Keratinocyte (primary cell): ENCODE data around the gene MAU2. TPM values are rescaled to one million over a fixed set of nuclear protein-coding genes. Genes with fewer than 3 reads are reported as not detected.

Experiments used
- DNase-seq: peaks from one replicate; pipeline ENCODE4 v3.0.0-alpha.2; 2011; ENCODE audit warnings: low read depth, missing footprints, low spot score
- FAIRE-seq: peaks from 2 replicates; lab custom pipeline; 2011; peaks lifted over from hg19 to GRCh38; lab: Jason Lieb, UNC
- H2AFZ ChIP-seq: 2 replicates; pipeline ENCODE4 v1.6.0; 2012; ENCODE audit warnings: low read length, control low read depth, inconsistent platforms; ENCODE audit not compliant: control insufficient read depth
- H3K27ac ChIP-seq: 2 replicates; pipeline ENCODE4 v1.5.1; 2011; ENCODE audit warnings: low read length; ENCODE audit not compliant: control insufficient read depth, insufficient read depth
- H3K27me3 ChIP-seq: 3 replicates; pipeline ENCODE4 v1.6.0; 2011; ENCODE audit warnings: low read length; ENCODE audit not compliant: control insufficient read depth, insufficient read depth; ENCODE audit errors: extremely low read depth
- H3K36me3 ChIP-seq, 2 experiments: 2 replicates in 1 of 2; 3 replicates in 1 of 2; pipeline ENCODE4 v1.5.1; 2011; ENCODE audit warnings: low read length in 2 of 2, mild to moderate bottlenecking in 1 of 2; ENCODE audit not compliant: control insufficient read depth in 2 of 2, insufficient read depth in 2 of 2; ENCODE audit errors: extremely low read depth in 1 of 2
- H3K4me1 ChIP-seq: 3 replicates; pipeline ENCODE4 v1.5.1; 2011; ENCODE audit warnings: low read length; ENCODE audit not compliant: control insufficient read depth, insufficient read depth; ENCODE audit errors: extremely low read depth
- H3K4me2 ChIP-seq: 3 replicates; pipeline ENCODE4 v1.6.0; 2011; ENCODE audit warnings: low read depth, low read length; ENCODE audit not compliant: control insufficient read depth, insufficient read depth; ENCODE audit errors: extremely low read depth
- H3K4me3 ChIP-seq, 3 experiments: fragments of 200-600 bp in 1 of 3; sonication (generic) in 1 of 3; 2 replicates in 2 of 3; 3 replicates in 1 of 3; pipeline ENCODE4 v1.5.1; 2011 to 2016; ENCODE audit warnings: low read length in 3 of 3, mild to moderate bottlenecking in 3 of 3, control low read depth in 2 of 3, inconsistent platforms in 1 of 3, low read depth in 1 of 3, mixed read lengths in 1 of 3, mixed run types in 1 of 3, moderate library complexity in 1 of 3; ENCODE audit not compliant: control insufficient read depth in 2 of 3, insufficient read depth in 2 of 3; ENCODE audit errors: extremely low read depth in 1 of 3
- H3K79me2 ChIP-seq: 2 replicates; pipeline ENCODE4 v1.6.0; 2012; ENCODE audit warnings: low read length; ENCODE audit not compliant: control insufficient read depth, insufficient read depth
- H3K9ac ChIP-seq: 3 replicates; pipeline ENCODE4 v1.6.0; 2011; ENCODE audit warnings: low read length; ENCODE audit not compliant: control insufficient read depth, insufficient read depth; ENCODE audit errors: extremely low read depth
- H3K9me1 ChIP-seq: 3 replicates; pipeline ENCODE4 v1.6.0; 2011; ENCODE audit warnings: low read length; ENCODE audit not compliant: control insufficient read depth, insufficient read depth; ENCODE audit errors: extremely low read depth
- H3K9me3 ChIP-seq: 2 replicates; pipeline ENCODE4 v1.5.1; 2012; ENCODE audit warnings: low read depth, low read length; ENCODE audit not compliant: control insufficient read depth
- H4K20me1 ChIP-seq: 3 replicates; pipeline ENCODE4 v1.6.0; 2011; ENCODE audit warnings: low read length; ENCODE audit not compliant: control insufficient read depth, insufficient read depth; ENCODE audit errors: extremely low read depth
- EZH2 ChIP-seq: IDR thresholded peaks from one replicate; pipeline ENCODE4 v1.6.1; 2012; ENCODE audit warnings: inconsistent platforms, mild to moderate bottlenecking, low read length, moderate library complexity
- dilution Hi-C: fragments of 300-500 bp; cut with MboI; formaldehyde crosslinking; loops from one replicate; pipeline ENCODE4 v1.7.0; 2020; ENCODE audit warnings: low sequenced_read_pairs; ENCODE audit not compliant: extremely low pct_ligation_motif_present
- polyA plus RNA-seq, 5 experiments: library from polyadenylated mRNA; depleted of rRNA in 3 of 5; stranded (reverse) in 3 of 5; stranded (forward) in 1 of 5; unstranded in 1 of 5; fragments of >200 nt; gene quantifications; 1 replicate in 1 of 5; 2 replicates in 3 of 5; 3 replicates in 1 of 5; pipeline versions ENCODE4 v1.2.1 to v1.2.3, GENCODE V29; 2011 to 2012; ENCODE audit warnings: missing spikeins in 2 of 5, low read depth in 1 of 5, low replicate concordance in 1 of 5
- TF ChIP-seq, protein P1 (sequence below), 3 experiments: IDR thresholded peaks in 1 of 3; conservative IDR thresholded peaks in 1 of 3; optimal IDR thresholded peaks in 1 of 3; 2 replicates in 2 of 3; 3 replicates in 1 of 3; pipeline versions ENCODE3 to v1.5.1; 2011; ENCODE audit warnings: low read length in 3 of 3, mild to moderate bottlenecking in 3 of 3, moderate library complexity in 2 of 3, control low read depth in 1 of 3, inconsistent platforms in 1 of 3; ENCODE audit not compliant: insufficient read depth in 2 of 3; ENCODE audit errors: extremely low read depth in 1 of 3

Gene MAU2
- polyA plus RNA-seq, 1 donor (not counting 4 experiments of a cell fraction or from before 2014, with no cell fraction given), result 10.3 TPM

DNA sequence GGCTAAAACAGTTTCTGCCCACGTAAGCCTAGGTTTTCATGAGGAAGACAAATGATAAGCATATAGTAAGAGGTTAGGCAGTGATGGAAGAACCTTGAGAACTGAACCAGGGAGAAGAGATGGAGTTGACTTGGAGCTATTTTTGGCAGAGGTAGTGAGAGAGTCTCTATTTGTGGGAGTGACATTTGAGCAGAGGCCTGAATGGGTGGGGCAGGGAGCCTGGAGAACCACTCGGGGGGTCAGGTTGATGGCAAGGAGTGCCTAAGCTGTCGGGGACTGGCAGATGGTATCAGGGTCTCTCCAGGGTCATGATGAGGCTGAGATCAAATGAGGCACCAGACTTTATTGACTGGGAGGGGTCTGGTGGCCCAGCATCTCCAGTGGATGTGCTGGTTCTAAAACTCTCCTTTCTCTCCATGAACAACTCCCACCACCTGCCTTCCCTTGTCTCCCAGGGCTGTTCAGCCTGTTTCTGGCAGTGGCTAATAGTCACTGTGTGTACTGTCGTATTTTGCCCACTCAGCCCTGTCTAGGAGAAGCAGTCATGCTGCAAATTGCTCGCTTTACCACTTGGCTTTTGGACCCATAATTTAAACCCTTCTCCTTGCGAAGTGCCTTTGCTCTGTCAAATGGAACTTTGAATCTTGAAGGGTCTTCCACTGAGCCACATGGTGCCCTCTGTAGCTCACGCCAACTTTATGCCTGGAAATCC is 3.6 kb downstream of the MAU2 start:
- DNase-seq (no peak), FAIRE-seq (no peak)
- TF ChIP-seq EZH2, result no peak
- TF ChIP-seq, protein P1, sequence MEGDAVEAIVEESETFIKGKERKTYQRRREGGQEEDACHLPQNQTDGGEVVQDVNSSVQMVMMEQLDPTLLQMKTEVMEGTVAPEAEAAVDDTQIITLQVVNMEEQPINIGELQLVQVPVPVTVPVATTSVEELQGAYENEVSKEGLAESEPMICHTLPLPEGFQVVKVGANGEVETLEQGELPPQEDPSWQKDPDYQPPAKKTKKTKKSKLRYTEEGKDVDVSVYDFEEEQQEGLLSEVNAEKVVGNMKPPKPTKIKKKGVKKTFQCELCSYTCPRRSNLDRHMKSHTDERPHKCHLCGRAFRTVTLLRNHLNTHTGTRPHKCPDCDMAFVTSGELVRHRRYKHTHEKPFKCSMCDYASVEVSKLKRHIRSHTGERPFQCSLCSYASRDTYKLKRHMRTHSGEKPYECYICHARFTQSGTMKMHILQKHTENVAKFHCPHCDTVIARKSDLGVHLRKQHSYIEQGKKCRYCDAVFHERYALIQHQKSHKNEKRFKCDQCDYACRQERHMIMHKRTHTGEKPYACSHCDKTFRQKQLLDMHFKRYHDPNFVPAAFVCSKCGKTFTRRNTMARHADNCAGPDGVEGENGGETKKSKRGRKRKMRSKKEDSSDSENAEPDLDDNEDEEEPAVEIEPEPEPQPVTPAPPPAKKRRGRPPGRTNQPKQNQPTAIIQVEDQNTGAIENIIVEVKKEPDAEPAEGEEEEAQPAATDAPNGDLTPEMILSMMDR (optimal IDR thresholded peaks at IDR 0.05 in 1 of 3, IDR thresholded peaks at IDR 0.05 in 1 of 3, conservative IDR thresholded peaks at IDR 0.05 in 1 of 3; ENCODE audit: extremely low read depth in 1 of 3, insufficient read depth in 2 of 3, low read length in 3 of 3), result no peak
- Histone ChIP-seq H4K20me1 (no peaks in the 10 kb centered on the region), H2AFZ (no peak overlapping the region), H3K79me2 (peaks cover 51% of the 10 kb centered on the region), H3K4me3 (no peak overlapping the region), H3K27me3 (no peaks in the 10 kb centered on the region), H3K9me1 (no peaks in the 10 kb centered on the region), H3K9me3 (no peaks in the 10 kb centered on the region), H3K4me2 (no peak overlapping the region), H3K4me1 (peaks cover 5% of the 10 kb centered on the region), H3K9ac (no peak overlapping the region), H3K27ac (no peak overlapping the region), H3K36me3 (peaks cover 8 to 11% of the 10 kb centered on the region in 2 experiments)
- dilution Hi-C loops, result no loop called here

DNA sequence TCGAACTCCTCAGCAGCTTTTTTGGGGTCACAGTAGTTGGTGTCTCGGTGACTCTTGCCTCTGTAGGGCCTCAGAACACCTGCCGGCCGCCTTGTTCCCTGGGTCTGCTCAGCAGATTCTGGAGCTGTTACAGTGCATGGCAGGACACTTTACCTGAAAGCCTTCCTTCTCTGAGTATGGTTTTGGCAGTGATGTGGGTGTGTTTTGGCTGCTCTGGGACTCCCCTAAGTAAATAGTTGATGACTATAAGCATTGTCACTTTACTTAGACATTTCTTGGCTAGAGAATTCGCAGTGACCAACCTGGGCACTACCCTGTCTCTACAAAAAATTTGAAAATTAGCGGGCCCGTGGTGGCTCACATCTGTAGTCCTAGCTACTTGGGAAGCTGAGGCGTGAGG is 7.0 kb downstream of the MAU2 start:
- Histone ChIP-seq H3K4me2 (no peak overlapping the region), H3K9me3 (no peaks in the 10 kb centered on the region), H3K4me3 (no peak overlapping the region), H4K20me1 (no peaks in the 10 kb centered on the region), H3K36me3 (peaks cover 13 to 21% of the 10 kb centered on the region in 2 experiments), H3K9me1 (no peaks in the 10 kb centered on the region), H3K4me1 (no peaks in the 10 kb centered on the region), H3K27me3 (no peaks in the 10 kb centered on the region), H3K79me2 (peaks cover 27% of the 10 kb centered on the region), H2AFZ (no peak overlapping the region), H3K9ac (no peak overlapping the region), H3K27ac (no peak overlapping the region)
- TF ChIP-seq EZH2, result no peak
- TF ChIP-seq, protein P1 (optimal IDR thresholded peaks at IDR 0.05 in 1 of 3, IDR thresholded peaks at IDR 0.05 in 1 of 3, conservative IDR thresholded peaks at IDR 0.05 in 1 of 3; ENCODE audit: extremely low read depth in 1 of 3, insufficient read depth in 2 of 3, low read length in 3 of 3), result no peak
- DNase-seq (no peak), FAIRE-seq (no peak)
- dilution Hi-C loops, result no loop called here
